GM12865 (cell line): ENCODE measurements around the gene BABAM1.

Source experiments
- DNase-seq: peaks from one replicate; pipeline ENCODE4 v3.0.0; 2010; ENCODE audit warnings: low read depth
- H3K4me3 ChIP-seq: 2 replicates; pipeline ENCODE4 v1.5.1; 2011; ENCODE audit warnings: mild to moderate bottlenecking, low read depth, low read length, control low read depth
- TF ChIP-seq, protein P1 (sequence below): IDR thresholded peaks from 2 replicates; pipeline ENCODE4 v1.5.1; 2011; ENCODE audit warnings: low read length, control low read depth, low read depth, inconsistent platforms; ENCODE audit not compliant: insufficient read depth; ENCODE audit errors: missing control alignments

BABAM1 gene

DNA sequence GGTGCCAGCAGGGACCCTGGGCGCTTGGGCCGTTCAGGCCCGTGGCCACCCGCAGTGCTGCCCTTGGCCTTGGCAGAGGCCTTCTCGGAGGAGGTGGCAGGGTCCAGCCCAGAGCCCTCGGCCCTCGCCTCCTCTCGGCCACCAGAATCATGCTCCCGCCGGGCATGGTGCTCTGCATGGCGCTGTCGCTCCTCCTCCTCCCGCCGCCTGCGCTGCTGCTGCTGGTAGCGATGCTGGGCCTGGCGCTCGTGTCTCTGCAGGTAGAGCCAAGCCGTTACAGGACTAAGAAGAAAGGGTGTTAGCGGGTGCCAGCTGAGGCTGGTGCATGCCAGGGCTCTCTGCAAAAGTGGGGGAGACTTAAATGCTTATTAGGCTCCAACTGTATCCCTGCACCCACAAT is 57.9 kb downstream of the BABAM1 start:
- no peak overlapping the region for H3K4me3 ChIP-seq
- TF ChIP-seq, protein P1, sequence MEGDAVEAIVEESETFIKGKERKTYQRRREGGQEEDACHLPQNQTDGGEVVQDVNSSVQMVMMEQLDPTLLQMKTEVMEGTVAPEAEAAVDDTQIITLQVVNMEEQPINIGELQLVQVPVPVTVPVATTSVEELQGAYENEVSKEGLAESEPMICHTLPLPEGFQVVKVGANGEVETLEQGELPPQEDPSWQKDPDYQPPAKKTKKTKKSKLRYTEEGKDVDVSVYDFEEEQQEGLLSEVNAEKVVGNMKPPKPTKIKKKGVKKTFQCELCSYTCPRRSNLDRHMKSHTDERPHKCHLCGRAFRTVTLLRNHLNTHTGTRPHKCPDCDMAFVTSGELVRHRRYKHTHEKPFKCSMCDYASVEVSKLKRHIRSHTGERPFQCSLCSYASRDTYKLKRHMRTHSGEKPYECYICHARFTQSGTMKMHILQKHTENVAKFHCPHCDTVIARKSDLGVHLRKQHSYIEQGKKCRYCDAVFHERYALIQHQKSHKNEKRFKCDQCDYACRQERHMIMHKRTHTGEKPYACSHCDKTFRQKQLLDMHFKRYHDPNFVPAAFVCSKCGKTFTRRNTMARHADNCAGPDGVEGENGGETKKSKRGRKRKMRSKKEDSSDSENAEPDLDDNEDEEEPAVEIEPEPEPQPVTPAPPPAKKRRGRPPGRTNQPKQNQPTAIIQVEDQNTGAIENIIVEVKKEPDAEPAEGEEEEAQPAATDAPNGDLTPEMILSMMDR: no peak
- DNase-seq: no peak

DNA sequence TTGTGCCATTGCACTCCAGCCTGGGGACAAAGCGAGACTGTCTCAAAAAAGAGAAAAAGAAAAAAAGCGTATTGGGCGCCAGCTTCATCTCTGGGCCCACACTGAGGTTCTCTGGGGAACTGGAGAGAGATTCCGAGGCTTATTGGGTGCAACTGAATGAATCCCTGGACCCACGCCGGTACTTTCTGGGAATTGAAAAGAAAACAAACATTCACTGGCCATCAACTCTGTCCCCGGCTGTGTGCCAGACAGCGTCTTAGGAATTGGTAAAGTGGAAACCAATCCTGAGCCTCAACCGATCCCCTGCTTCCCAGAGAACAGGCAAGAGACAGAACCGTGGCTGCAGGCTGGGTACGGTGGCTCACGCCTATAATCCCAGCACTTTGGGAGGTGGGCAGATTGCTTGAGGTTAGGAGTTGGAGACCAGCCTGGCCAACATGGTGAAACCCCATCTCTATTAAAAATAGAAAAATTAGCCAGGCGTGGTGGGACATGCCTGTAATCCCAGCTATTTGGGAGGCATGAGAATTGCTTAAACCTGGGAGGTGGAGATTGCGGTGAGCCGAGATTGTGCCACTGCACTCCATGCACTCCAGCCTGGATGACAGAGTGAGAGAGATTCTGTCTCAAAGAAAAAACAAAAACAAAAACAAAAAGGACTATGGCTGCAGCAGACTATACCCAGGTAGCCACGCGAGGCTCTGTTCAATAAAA is 58.8 kb downstream of the BABAM1 start:
- no peak overlapping the region for H3K4me3 ChIP-seq
- DNase-seq: no peak
- TF ChIP-seq, protein P1: no peak

- no peak overlapping the region for H3K4me3 ChIP-seq
- no peak for DNase-seq
- TF ChIP-seq, protein P1: no peak
Measured at GRCh38 chr19:17326595-17326966, 59.3 kb downstream of the BABAM1 start.

DNA sequence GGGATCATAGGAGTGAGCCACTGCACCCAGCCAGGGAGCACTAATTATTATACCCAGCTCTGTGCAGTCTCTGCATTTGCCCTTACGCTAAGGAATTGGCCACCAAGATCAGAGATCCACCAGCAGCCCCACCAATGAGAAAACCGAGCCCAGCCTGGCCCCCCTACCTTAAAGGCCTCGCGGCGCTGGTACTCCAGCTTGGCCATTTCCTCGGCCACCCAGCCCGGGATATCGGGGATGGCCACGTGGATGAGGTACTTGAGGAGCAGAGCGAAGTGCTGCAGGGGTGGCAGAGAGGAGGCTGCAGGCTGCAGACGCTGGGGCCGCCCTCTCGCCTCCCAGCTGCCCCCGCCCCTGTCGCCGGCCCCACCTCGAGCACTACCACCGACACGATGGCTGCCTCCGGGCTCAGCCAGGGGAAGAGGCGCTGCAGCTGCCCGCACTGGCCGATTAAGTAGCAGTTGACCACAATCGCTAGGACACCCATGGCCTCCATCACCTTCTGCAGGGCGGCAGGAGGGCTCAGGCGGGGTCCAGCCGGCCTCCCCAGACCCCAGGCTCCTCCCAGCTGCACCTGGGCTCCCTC is 59.9 kb downstream of the BABAM1 start:
- DNase-seq: no peak
- no peak overlapping the region for H3K4me3 ChIP-seq
- TF ChIP-seq, protein P1: no peak

- peak; percentile 35 for DNase-seq
- H3K4me3 ChIP-seq: no peak overlapping the region
Measured at GRCh38 chr19:17327654-17328516, 60.6 kb downstream of the BABAM1 start.

More at GRCh38 chr19:17327654-17328516, 60.6 kb downstream of the BABAM1 start:
- TF ChIP-seq, protein P1: no peak
